HFF-Myc (cell line): Measurements from ENCODE around the gene CSGALNACT2.

Source experiments
- DNase-seq: peaks from one replicate; pipeline ENCODE4 v3.0.0-alpha.2; 2011; ENCODE audit warnings: low read depth; ENCODE audit errors: extremely low read depth
- H3K4me3 ChIP-seq: replicated peaks from 2 replicates; pipeline ENCODE4 v1.5.1; 2011; ENCODE audit warnings: low read depth, mild to moderate bottlenecking, control low read depth, low read length
- TF ChIP-seq, protein P1 (sequence below): IDR thresholded peaks from 2 replicates; pipeline ENCODE4 v1.5.1; 2012; ENCODE audit warnings: mild to moderate bottlenecking, low read depth, low read length, control low read depth; ENCODE audit errors: missing control alignments

CSGALNACT2 gene

GRCh38 chr10:43227911-43228782 lies 89.9 kb downstream of the CSGALNACT2 start:
- no peak overlapping the region for H3K4me3 ChIP-seq
- DNase-seq, result no peak
- TF ChIP-seq, protein P1, sequence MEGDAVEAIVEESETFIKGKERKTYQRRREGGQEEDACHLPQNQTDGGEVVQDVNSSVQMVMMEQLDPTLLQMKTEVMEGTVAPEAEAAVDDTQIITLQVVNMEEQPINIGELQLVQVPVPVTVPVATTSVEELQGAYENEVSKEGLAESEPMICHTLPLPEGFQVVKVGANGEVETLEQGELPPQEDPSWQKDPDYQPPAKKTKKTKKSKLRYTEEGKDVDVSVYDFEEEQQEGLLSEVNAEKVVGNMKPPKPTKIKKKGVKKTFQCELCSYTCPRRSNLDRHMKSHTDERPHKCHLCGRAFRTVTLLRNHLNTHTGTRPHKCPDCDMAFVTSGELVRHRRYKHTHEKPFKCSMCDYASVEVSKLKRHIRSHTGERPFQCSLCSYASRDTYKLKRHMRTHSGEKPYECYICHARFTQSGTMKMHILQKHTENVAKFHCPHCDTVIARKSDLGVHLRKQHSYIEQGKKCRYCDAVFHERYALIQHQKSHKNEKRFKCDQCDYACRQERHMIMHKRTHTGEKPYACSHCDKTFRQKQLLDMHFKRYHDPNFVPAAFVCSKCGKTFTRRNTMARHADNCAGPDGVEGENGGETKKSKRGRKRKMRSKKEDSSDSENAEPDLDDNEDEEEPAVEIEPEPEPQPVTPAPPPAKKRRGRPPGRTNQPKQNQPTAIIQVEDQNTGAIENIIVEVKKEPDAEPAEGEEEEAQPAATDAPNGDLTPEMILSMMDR, result no peak

DNA sequence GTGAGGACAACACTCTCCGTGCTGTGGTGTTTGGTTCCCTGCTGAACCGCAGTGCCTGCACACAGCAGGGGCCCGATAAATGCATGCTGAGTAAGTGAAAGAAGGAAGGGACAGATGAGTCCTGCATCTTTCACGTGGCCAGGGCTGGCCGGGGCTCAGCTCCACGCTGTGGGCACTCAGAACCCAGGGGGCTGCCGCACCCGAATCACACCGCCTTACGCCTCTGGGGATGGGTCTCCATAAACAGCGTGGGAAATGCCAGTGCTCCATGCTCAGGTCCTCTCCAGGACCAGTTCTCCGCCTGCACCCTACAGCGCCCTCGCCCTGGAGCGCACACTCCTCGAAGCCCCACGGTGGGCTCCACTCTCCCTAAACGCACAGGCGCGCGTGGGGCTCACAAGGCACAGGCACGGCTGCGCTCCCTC lies 90.5 kb downstream of the CSGALNACT2 start:
- H3K4me3 ChIP-seq, result no peak overlapping the region
- TF ChIP-seq, protein P1, result no peak
- no peak for DNase-seq

DNA sequence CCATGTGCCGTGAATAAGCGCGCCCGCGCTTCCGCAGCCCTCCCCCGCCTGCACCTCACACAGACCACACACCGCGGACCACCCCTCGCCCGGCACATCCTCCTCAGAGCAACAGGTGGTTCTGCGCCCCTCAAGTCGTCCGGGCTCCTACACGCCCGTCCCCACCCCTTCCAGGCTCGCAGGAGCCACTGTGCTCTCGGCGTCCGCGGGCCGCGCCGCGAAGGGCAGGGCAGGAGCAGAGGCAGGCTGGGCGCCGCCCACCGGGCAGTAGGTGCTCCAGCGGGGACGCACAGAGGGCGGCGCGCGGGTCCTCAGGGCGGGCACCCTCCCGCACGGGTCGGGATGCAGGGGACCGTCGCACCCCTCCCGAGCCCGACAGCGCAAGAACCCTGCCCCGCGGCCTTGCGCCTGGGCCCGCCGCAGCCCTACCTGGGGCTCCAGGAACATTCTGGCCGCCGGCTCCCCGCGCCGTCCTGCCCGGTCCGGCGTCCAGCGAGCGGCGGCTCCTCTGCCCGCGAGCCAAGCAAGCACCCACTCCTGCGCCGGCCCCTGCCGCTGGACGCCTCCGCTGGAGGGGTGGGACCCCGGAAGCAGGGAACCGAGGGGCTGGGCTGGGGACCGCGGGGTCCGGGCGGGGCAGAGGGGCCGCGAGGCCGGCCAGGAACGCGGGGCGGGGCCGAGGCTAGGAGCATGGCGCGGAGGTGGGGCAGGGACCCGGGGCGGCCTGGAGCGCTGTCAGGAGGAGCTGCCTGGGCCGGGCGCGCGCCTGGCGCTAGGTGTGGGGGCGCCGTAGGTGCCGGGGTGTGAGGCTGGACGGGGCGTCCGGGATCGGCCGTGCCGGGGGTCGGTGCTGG lies 91.2 kb downstream of the CSGALNACT2 start:
- no peak overlapping the region for H3K4me3 ChIP-seq
- TF ChIP-seq, protein P1, result no peak
- DNase-seq, result no peak

- TF ChIP-seq, protein P1, result no peak
- no peak for DNase-seq
- no peak overlapping the region for H3K4me3 ChIP-seq
Observed at GRCh38 chr10:43230101-43230908, 92.1 kb downstream of the CSGALNACT2 start.

DNA sequence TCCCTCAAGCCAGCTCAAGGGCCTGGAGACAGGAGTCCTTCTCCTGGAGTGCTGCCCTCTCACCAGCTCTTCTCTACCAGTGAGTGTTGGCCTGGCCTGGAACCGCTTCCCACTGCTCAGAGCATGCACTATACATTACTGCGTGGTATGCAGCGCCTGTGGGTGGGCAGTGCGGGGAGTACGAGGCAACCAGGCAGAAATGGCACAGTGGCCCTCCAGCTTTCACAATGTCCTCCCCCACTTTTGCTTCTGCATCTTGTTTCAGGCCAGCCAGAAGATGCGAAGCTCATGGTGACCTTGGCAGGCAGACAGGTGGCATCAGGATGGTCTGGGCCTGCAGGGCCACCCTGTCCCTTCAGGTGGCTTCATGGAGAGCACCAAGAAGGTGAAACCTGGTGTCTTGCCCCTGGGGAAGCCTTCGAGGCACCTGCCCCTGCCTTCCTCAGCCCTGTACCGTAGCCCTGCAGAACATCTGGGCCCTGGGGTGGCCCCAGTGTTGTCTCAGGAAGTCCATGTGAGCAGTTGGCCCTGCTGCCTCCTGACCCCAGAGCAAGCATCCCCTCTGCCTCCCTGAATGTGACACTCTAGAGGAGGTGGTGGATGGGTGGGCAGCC lies 92.8 kb downstream of the CSGALNACT2 start:
- no peak for DNase-seq

More for the DNA sequence above, 92.8 kb downstream of the CSGALNACT2 start:
- H3K4me3 ChIP-seq, result no peak overlapping the region
- TF ChIP-seq, protein P1, result no peak
